Kasumi-1 (cell line): ENCODE measurements around the gene TANC1.
A peak's percentile ranks its signal among the peaks of the same experiment; 100 is the strongest.

Experiments used
- DNase-seq, 2 experiments: peaks; one replicate each; lab custom pipeline; 2025; lab: John Stamatoyannopoulos, UW

The TANC1 gene

DNA sequence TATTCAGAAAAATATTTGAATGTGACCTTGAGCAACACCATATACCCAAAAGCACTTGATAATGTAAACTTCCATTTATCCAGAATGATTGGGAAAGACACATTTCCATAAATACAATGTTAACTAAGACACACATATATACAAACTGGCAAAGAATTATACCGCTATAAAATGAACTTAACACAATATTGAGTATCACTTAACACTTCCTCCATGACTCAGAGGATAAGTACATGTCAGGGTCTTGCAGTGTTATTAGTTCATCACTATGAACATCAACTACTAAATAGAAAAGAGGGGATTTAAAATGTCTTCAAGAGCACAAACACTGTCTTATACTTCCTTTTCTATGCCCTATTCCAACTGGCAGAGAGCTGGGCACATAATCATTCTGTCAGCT lies 299.5 kb downstream of the TANC1 start:
- DNase-seq: peak in 1 of 2 experiments; percentile 15

DNA sequence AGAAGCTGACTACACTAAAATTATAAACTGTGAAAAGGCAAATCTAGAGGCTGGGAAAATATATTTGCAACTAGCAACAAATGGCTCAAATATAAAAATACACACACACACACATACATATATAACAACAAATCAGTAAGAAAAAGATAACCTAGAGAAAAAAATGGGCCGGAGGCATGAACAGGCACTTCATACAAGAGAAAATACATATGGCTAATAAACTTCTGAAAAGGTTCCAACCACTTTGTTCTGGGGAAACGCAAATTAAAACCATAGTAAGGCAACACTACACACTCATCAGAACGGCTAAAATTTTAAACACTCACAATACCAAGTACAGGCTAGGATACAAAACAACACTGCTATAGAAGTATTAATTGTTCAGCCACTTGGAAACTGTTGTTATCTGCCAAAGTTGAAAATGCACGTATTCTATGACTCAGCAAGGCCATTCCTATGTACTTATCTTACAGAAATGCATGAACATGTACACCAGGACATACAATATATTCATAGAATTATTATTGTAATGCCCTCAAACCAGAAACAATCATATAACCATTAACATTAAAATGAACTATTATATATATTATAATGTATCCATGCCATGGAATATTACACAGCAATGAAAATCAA lies 302.4 kb downstream of the TANC1 start:
- no peak for DNase-seq

GRCh38 chr2:159272156-159272555 lies 303.7 kb downstream of the TANC1 start:
- no peak for DNase-seq

GRCh38 chr2:159275111-159275510 lies 306.7 kb downstream of the TANC1 start:
- no peak for DNase-seq

GRCh38 chr2:159279700-159280099 lies 311.3 kb downstream of the TANC1 start:
- no peak for DNase-seq

GRCh38 chr2:159281002-159281401 lies 312.6 kb downstream of the TANC1 start:
- DNase-seq: no peak
